Inflammatory macrophage (primary cell): ENCODE results near the gene SUSD3.

Source experiments
- DNase-seq, 2 donors: peaks; one replicate each; pipeline ENCODE4 v3.0.0-alpha.2; 2020 to 2022

Gene SUSD3

GRCh38 chr9:93077811-93078210, 19.3 kb downstream of the SUSD3 start:
- no peak for DNase-seq

DNA sequence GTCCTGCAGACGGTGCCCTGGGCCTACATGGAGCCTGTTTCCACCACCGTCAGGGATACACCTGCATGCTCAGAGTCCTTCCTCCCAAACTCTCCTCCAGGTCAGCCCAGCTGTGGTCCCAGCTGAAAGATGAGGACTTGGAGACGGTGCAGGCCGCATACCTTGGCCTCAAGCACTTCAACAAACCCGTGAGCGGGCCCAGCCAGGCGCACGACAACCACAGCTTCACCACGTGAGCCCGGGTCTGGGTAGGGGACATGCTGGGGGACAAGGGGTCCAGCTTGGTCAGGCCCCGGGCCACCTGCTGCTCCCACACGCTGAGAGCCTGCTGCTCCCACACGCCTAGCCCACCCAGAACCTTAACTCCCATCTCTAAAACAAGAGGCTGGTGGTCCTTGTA, 20.9 kb downstream of the SUSD3 start:
- no peak for DNase-seq

- DNase-seq: no peak
These were observed 21.9 kb downstream of the SUSD3 start for GRCh38 chr9:93080406-93080805.

GRCh38 chr9:93081081-93081529, 22.6 kb downstream of the SUSD3 start:
- peak in 1 of 2 donors; percentile 32 for DNase-seq

- DNase-seq: peak; percentile 25 to 59
These were observed 23.4 kb downstream of the SUSD3 start for GRCh38 chr9:93081931-93082330.

GRCh38 chr9:93082841-93083411, 24.4 kb downstream of the SUSD3 start:
- DNase-seq: no peak

DNA sequence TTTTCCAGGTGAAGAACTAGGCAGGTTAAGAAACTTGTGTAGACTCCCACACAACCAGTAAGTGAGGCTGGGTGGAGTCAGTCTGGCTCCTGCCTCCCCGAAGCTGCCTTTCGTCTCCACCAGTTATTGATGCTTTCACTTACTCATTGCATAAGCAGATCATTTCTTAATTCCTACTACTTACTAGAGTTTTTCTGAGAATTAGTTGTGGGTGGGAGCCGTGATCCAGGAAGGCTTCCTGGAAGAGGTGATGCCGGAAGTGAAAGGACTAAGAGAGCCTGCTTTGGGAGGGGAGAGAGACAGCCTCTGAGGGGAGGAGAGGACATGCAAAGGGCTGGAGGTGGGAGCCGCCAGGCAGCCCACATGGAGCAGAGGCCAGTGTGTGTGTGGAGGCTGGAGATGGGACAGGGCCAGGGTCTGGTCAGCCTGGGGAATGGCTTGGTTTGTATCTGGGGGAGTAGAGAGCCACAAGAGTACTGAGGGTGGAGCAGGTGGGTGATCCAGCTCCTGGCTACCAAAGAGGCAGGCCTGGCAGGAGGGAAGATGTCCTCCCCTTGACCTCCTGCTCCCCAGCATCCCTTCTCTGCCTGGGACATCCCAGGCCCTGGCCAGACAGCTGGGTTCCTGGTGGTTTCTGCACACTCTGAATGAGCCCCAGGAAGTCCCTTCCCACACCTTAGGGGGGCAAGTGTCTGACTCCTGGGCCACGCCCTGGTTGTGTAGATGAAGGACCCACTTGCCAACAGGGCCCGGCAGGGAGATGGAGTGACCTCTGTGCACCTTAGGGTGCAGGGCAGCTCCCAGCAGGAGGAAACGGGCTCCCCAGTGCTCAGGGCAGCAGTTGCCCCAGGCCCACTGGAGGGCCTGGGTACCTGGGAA, 25.3 kb downstream of the SUSD3 start:
- DNase-seq: peak; percentile 58 to 91

DNA sequence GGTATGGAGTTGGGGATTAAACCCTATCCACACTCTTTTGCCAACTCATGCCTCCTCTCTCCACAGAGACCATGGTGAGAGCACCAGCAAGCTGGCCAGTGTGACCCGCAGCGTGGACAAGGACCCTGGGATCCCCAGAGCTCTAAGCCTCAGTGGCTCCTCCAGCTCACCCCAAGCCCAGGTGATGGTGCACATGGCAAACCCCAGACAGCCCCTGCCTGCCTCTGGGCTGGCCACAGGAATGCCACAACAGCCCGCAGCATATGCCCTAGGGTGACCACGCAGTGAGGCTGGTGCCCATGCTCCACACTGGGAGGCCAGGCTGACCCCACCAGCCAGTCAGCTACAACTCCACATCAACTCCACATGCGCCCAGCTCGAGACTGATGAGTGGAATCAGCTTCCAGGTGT, 26.0 kb downstream of the SUSD3 start:
- DNase-seq: no peak

GRCh38 chr9:93085676-93086075, 27.2 kb downstream of the SUSD3 start:
- no peak for DNase-seq

DNA sequence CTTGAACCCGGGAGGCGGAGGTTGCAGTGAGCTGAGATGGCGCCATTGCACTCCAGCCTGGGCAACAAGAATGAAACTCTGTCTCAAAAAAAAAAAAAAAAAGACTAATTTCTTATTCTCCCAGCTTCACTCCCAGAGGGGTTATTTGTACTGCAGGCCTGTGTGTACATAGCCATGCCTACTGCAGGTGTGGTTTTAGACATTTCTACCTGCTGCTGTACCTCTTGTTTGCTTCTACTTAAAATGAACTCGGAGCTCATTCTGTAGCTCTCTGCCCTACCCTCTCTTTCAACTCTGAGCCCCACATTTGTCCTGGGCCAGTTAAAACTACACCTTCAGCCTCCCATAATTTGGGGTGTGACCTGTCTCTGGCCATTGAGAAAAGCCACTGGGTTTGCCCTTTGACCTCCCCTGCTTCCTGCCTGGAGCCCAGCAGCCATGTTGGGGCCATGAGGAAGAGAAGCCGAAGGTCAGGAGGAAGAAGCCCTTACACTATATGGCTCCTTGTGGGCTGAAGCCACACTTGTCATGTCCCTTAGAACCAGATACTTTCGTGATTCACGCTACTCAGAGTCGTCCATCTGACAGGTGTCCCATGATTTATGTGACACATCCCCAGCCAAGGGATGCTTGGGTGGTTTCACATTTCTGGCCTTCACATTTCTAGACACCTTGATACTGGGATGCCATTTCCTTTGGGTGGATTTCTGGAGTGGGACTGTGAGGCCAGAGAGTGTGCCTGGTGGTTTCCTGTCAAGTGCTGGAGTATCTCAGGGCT, 28.1 kb downstream of the SUSD3 start:
- no peak for DNase-seq

DNA sequence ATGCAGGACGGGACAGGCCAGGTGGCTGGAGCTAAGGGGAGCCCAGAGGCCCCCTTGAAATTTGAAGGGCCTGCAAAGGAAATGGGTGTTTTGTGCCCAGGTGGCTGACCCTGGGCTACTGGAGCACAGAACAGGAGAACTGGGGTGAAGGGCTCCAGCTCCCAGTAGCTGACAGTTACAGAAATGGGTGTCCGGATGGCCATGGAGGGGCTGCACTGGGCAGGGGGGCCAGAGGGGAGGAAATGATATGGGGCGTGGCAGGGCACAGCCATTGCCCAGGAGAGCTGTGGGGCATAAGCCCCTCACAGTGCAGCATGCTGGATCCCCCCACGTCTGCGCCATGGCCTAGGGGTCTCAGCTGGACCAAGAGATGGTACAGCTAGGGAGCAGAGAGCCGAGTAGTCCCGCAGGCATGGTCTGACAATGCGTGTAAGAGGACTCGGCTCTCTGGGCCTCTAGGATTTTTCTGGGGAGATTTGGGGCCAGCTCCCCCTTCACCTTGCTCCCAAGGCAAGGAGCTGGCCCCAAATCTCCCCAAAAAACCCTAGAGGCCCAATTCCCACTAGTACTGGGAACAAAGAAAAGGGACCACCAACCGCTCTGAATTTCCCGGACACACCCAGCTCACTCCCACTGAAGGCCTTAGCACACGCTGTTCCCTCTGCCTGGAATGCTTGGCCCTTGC, 29.6 kb downstream of the SUSD3 start:
- no peak for DNase-seq

GRCh38 chr9:93088656-93089015, 30.1 kb downstream of the SUSD3 start:
- DNase-seq: no peak

GRCh38 chr9:93089024-93089423, 30.5 kb downstream of the SUSD3 start:
- DNase-seq: no peak

GRCh38 chr9:93089481-93089991, 31.0 kb downstream of the SUSD3 start:
- DNase-seq: no peak

GRCh38 chr9:93090091-93090655, 31.7 kb downstream of the SUSD3 start:
- DNase-seq: no peak

GRCh38 chr9:93091056-93091452, 32.6 kb downstream of the SUSD3 start:
- DNase-seq: no peak

DNA sequence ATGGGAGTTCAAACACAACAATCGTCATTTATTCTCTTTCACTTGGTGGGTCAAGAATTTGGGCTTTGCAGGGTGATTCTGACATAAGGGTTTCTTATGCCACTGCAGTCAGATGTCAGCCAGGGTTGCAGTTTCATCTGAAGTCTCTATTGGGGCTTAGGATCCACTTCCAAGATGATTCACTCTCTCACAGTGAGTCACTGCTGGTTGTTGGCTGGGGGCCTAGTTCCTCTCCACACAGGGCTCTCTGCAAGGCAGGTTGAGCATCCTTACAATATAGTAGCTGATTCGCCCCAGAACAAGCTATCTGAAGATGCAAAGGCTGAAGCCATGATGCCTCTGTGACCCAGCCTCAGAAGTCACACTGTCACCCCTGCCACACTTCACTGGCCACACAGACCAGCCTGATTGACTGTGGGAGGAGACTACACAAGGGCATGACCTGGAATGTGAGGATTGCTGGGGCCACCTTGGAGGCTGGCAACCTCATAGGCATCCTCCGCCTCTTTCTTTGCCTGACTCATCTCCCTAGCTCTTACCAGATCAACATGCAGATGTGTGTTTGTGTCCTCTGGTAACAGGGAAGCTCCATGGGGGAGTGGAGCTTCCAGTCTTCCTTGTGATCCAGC, 33.1 kb downstream of the SUSD3 start:
- peak; percentile 54 to 71 for DNase-seq

DNA sequence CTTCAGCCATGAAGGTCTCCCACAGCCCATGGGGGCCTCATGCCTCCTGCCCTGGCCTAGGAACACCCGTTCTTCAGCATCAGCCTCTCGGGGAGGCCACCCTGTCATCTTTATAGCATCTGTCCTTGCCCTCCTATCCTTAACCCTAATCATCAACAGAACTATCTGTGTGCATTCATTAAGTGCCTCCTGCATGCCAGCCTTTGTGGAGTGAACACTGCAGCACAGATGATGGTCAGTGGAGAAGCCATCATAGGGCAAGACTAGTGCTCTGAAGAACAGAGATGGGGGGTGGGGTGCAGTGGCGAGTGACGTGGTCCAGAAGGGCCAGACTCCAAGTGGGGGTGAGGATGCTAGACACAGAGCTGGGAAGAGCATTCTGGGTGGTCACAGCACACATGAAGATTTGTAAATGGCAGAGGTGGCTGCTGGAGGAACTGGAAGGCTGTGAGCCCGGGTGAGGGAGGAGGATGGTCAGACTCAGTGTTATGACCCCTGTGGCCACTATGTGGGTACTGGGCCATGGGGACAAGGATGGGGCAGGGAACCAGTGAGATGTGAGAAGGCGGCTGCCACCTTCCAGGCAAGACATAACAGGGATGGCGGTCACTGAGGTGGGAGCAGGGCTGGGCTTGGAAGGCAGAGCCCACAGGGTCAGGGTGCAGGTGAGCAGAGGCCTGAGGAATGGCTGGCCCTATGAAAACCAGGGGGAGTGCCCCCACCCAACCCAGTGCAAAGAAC, 33.9 kb downstream of the SUSD3 start:
- DNase-seq: no peak

GRCh38 chr9:93093127-93093876, 34.8 kb downstream of the SUSD3 start:
- peak; percentile 48 to 55 for DNase-seq
